HepG2 (cell line): ENCODE results near the gene MED25. TPM values are rescaled to one million over a fixed set of nuclear protein-coding genes. Genes with fewer than 3 reads are reported as not detected.
A peak's percentile ranks its signal among the peaks of the same experiment; 100 is the strongest.

Source experiments
- ATAC-seq: fragments of 200-7000 bp; cut with Tn5 transposase; 3 replicates; pipeline ENCODE4 v1.9.1; 2020; ENCODE audit warnings: mild to moderate bottlenecking, moderate library complexity
- BruUV-seq: library from RNA; stranded (reverse); fragments of 400-500 nt; replicated peaks from 2 replicates; lab custom pipeline; 2021; lab: Mats Ljungman, UMichigan
- CTCF ChIA-PET: fragments of 300-600 bp; formaldehyde crosslinking; extraction: SDS; loops from one replicate; lab custom pipeline; 2021; ENCODE audit warnings: low total read pairs, inconsistent platforms, low intra/inter-chr PET ratio; lab: Yijun Ruan, JAX
- POLR2A ChIA-PET: fragments of 350-600 bp; sonication (Branson Sonifier 250); formaldehyde crosslinking; loops from one replicate; lab custom pipeline; 2020; ENCODE audit warnings: antibody characterized with exemption, inconsistent platforms; lab: Yijun Ruan, JAX
- DNase-seq: peaks from one replicate; pipeline ENCODE4 v3.0.0-alpha.2; 2015; ENCODE audit warnings: low spot score
- FAIRE-seq: peaks from 3 replicates; lab custom pipeline; 2011; peaks lifted over from hg19 to GRCh38; lab: Jason Lieb, UNC
- H2AFZ ChIP-seq: one replicate; pipeline ENCODE4 v1.6.1; 2011; ENCODE audit warnings: low read length, inconsistent platforms
- H3K27ac ChIP-seq: fragments of 300-600 bp; 3 replicates; pipeline ENCODE4 v1.8.0; 2011; ENCODE audit warnings: mixed run types, mild to moderate bottlenecking, mixed read lengths, low read length, inconsistent platforms; ENCODE audit not compliant: insufficient read depth; ENCODE audit errors: extremely low read length
- H3K27me3 ChIP-seq, 2 experiments: fragments of 200-600 bp in 1 of 2; 2 replicates in 1 of 2; 3 replicates in 1 of 2; pipeline versions ENCODE4 v1.6.0 to v1.8.0; 2011; ENCODE audit warnings: low read length in 2 of 2, mild to moderate bottlenecking in 2 of 2, moderate library complexity in 2 of 2, inconsistent platforms in 1 of 2; ENCODE audit not compliant: insufficient read depth in 2 of 2, control insufficient read depth in 1 of 2
- H3K36me3 ChIP-seq, 2 experiments: fragments of 200-600 bp in 1 of 2; replicated peaks in 1 of 2; 2 replicates in 1 of 2; 3 replicates in 1 of 2; pipeline versions ENCODE4 v1.5.1 to v1.8.0; 2011; ENCODE audit warnings: low read length in 2 of 2, inconsistent platforms in 1 of 2; ENCODE audit not compliant: insufficient read depth in 2 of 2, control insufficient read depth in 1 of 2
- H3K4me1 ChIP-seq: 2 replicates; pipeline ENCODE4 v1.5.1; 2012; ENCODE audit warnings: low read length, inconsistent platforms; ENCODE audit not compliant: insufficient read depth
- H3K4me2 ChIP-seq: 2 replicates; pipeline ENCODE4 v1.6.0; 2011; ENCODE audit warnings: low read depth, low read length, inconsistent platforms
- H3K4me3 ChIP-seq, 3 experiments: fragments of 200-600 bp in 1 of 3; sonication (generic), shearing (Covaris generic) in 1 of 3; replicated peaks in 1 of 3; 2 replicates each; pipeline ENCODE4 v1.5.1; 2011 to 2016; ENCODE audit warnings: low read length in 3 of 3, inconsistent platforms in 2 of 3, low read depth in 2 of 3, mild to moderate bottlenecking in 2 of 3, control low read depth in 1 of 3, mixed read lengths in 1 of 3; ENCODE audit not compliant: insufficient read depth in 1 of 3
- H3K79me2 ChIP-seq: one replicate; pipeline ENCODE4 v1.6.1; 2011; ENCODE audit warnings: low read length, inconsistent platforms; ENCODE audit not compliant: insufficient read depth
- H3K9ac ChIP-seq: 2 replicates; pipeline ENCODE4 v1.6.0; 2011; ENCODE audit warnings: mild to moderate bottlenecking, low read depth, low read length, inconsistent platforms; ENCODE audit not compliant: insufficient read depth
- H3K9me3 ChIP-seq: 2 replicates; pipeline ENCODE4 v1.5.1; 2012; ENCODE audit warnings: mild to moderate bottlenecking, low read length
- H4K20me1 ChIP-seq: 2 replicates; pipeline ENCODE4 v1.6.0; 2011; ENCODE audit warnings: inconsistent platforms, mild to moderate bottlenecking, low read length, moderate library complexity; ENCODE audit not compliant: insufficient read depth
- AGO1 ChIP-seq: fragments of 200-400 bp; formaldehyde crosslinking; IDR thresholded peaks from 2 replicates; pipeline ENCODE4 v1.6.1; 2017; ENCODE audit warnings: mild to moderate bottlenecking, low read depth, low read length, moderate library complexity; ENCODE audit not compliant: poor library complexity, severe bottlenecking
- BORCS8-MEF2B ChIP-seq: sonication (generic); formaldehyde crosslinking; IDR thresholded peaks from 2 replicates; pipeline ENCODE4 v1.8.0; 2022; ENCODE audit warnings: mild to moderate bottlenecking, missing genetic modification reagents
- CBFB ChIP-seq: sonication (generic); formaldehyde crosslinking; IDR thresholded peaks from 2 replicates; pipeline ENCODE4 v1.4.0; 2020; ENCODE audit warnings: missing genetic modification reagents
- EEA1 ChIP-seq: sonication (generic); formaldehyde crosslinking; IDR thresholded peaks from 2 replicates; pipeline ENCODE4 v1.5.1; 2020; ENCODE audit warnings: mild to moderate bottlenecking, missing genetic modification reagents, borderline replicate concordance
- EED ChIP-seq: sonication (generic); formaldehyde crosslinking; IDR thresholded peaks from 2 replicates; pipeline ENCODE4 v1.5.0; 2020; ENCODE audit warnings: mild to moderate bottlenecking, missing genetic modification reagents
- EP300 ChIP-seq, 3 experiments: sonication (generic) in 1 of 3; formaldehyde crosslinking in 1 of 3; IDR thresholded peaks; 2 replicates each; pipeline versions ENCODE4 v1.5.1 to v1.6.1; 2011 to 2020; ENCODE audit warnings: low read depth in 2 of 3, low read length in 2 of 3, borderline replicate concordance in 1 of 3, improper control_type of control experiment in 1 of 3, mild to moderate bottlenecking in 1 of 3, missing genetic modification reagents in 1 of 3, moderate library complexity in 1 of 3
- HDAC2 ChIP-seq: sonication (generic); formaldehyde crosslinking; IDR thresholded peaks from 2 replicates; pipeline ENCODE4 v1.4.0; 2020; ENCODE audit warnings: missing genetic modification reagents
- HIVEP1 ChIP-seq: sonication (generic); formaldehyde crosslinking; IDR thresholded peaks from 2 replicates; pipeline ENCODE4 v1.4.0; 2020; ENCODE audit warnings: mild to moderate bottlenecking, missing genetic modification reagents
- MED1 ChIP-seq: sonication (generic); formaldehyde crosslinking; IDR thresholded peaks from 2 replicates; pipeline ENCODE4 v1.4.0; 2020; ENCODE audit warnings: missing genetic modification reagents
- MYC ChIP-seq: sonication (generic); formaldehyde crosslinking; IDR thresholded peaks from 2 replicates; pipeline ENCODE4 v1.9.0; 2021; ENCODE audit warnings: missing genetic modification reagents, borderline replicate concordance
- PLRG1 ChIP-seq: fragments of 450-650 bp; conservative IDR thresholded peaks from 2 replicates; pipeline ENCODE4 v1.6.1; 2016
- SAP130 ChIP-seq: IDR thresholded peaks from 2 replicates; pipeline ENCODE4 v1.6.1; 2016; ENCODE audit warnings: low read depth
- ZBTB38 ChIP-seq: sonication (generic); formaldehyde crosslinking; IDR thresholded peaks from 2 replicates; pipeline ENCODE4 v1.5.1; 2020; ENCODE audit warnings: mild to moderate bottlenecking, missing genetic modification reagents
- WGBS: methylation state at CpG from one replicate; pipeline ENCODE4 v1.1.6; 2017; ENCODE audit warnings: low lambda C conversion rate; 5-methylcytosine and 5-hydroxymethylcytosine counted together
- in situ Hi-C: cut with HindIII; loops from 2 replicates; pipeline ENCODE4 v1.10.0; 2017; ENCODE audit warnings: low pct_unique_long_range_greater_than_20kb; ENCODE audit not compliant: extremely low pct_ligation_motif_present
- intact Hi-C: fragments of 100-400 bp; cut with micrococcal nuclease; formaldehyde crosslinking; loops from one replicate; pipeline ENCODE4 v1.10.0; 2022; ENCODE audit not compliant: unreplicated experiment
- polyA plus RNA-seq, 8 experiments: library from polyadenylated mRNA; depleted of rRNA in 3 of 8; stranded (reverse) in 7 of 8; unstranded in 1 of 8; fragments of >200 nt; fragmentation: Illumina TruSeq in 4 of 8; extraction: Trizol in 4 of 8; gene quantifications; 2 replicates each; pipeline versions ENCODE4 v1.2.1 to v1.2.3, GENCODE V29; 2011 to 2016; ENCODE audit warnings: low read depth in 4 of 8, missing spikeins in 1 of 8, mixed read lengths in 1 of 8; ENCODE audit not compliant: insufficient read depth in 1 of 8
- total RNA-seq, 5 experiments: library from RNA; depleted of rRNA; stranded (reverse); fragments of >200 nt; fragmentation: Illumina TruSeq; extraction: Trizol; gene quantifications; 2 replicates each; pipeline ENCODE4 v1.2.3, GENCODE V29; 2016; ENCODE audit warnings: low read depth in 1 of 5
- TF ChIP-seq, protein P1 (sequence below): IDR thresholded peaks from 2 replicates; pipeline ENCODE4 v1.6.1; 2012; ENCODE audit warnings: inconsistent platforms
- TF ChIP-seq, protein P2 (sequence below): sonication (generic); formaldehyde crosslinking; IDR thresholded peaks from 2 replicates; pipeline ENCODE4 v1.4.0; 2020; ENCODE audit warnings: missing genetic modification reagents
- TF ChIP-seq, protein P3 (sequence below): sonication (generic); formaldehyde crosslinking; IDR thresholded peaks from 2 replicates; pipeline ENCODE4 v1.4.0; 2020; ENCODE audit warnings: missing genetic modification reagents
- TF ChIP-seq, protein P4 (sequence below): IDR thresholded peaks from 2 replicates; pipeline ENCODE4 v1.6.1; 2016; ENCODE audit warnings: mild to moderate bottlenecking, missing biosample characterization, missing genetic modification reagents
- TF ChIP-seq, protein P5 (sequence below): sonication (generic); formaldehyde crosslinking; conservative IDR thresholded peaks from 2 replicates; pipeline ENCODE4 v1.8.0; 2022; ENCODE audit warnings: missing genetic modification reagents

Gene MED25
- total and polyA plus RNA-seq, 2 of the 13 experiments (the other 11 are each of a cell fraction or from before 2014, with no cell fraction given) = 11.1 to 15.1 TPM

DNA sequence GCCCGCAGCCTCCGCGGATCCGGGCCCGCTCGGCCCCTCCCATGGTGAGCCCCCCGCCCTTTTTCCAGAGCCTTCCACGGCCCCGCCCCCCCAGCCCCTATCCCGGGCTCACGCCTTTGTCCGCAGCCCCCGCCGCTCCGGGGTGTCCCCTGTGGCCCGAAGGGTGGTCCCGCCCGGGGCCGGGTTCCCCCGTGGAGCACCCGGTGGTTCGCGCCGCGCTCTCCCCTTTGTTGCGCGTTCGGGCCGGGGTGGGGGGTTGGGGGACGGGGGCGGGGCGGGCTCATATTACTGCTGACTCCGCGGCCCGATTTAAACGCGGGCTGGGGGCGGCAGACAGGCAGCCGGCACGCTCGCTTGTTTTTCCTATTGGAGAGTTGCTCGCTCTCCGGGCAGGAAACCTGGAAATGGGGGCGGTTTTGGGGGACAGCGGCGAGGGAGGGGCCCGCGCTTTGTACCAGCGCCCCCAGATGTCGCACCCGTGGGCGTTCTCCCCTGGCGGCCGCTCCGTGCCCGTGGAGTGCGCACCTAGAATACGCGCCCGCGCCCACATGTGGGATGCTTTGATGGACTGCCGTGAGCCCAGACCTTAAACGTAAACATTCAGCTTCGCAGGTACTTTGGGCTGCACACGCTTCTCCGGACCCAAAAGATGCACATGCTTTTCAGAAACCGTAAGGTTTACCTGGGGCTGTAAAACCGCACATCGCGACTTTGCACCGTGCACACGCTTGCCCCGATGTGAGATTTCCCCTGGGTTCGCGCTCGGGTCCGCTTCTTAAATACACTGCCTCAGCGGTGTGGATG is 33.6 kb downstream of the MED25 start:
- ATAC-seq (no peak), DNase-seq (no peak), FAIRE-seq (no peak)
- H3K27ac ChIP-seq = peak overlapping the region; percentile 100
- H3K36me3 ChIP-seq = peaks cover 21 to 26% of the 10 kb centered on the region in 2 experiments; a peak in 4 of 5 replicates
- no peak overlapping the region for H2AFZ ChIP-seq
- in situ Hi-C loops = no loop called here
- peak overlapping the region; percentile 96 for H3K9ac ChIP-seq
- intact Hi-C loops = no loop called here
- H3K4me1 ChIP-seq = peaks cover 30% of the 10 kb centered on the region
- H3K4me3 ChIP-seq = peak overlapping the region; percentile 89 to 93 (median 90)
- peak overlapping the region; percentile 89 for H3K4me2 ChIP-seq
- no peaks in the 10 kb centered on the region; a peak in 1 of 5 replicates for H3K27me3 ChIP-seq
- H3K79me2 ChIP-seq = peaks cover 24% of the 10 kb centered on the region
- ChIA-PET CTCF (no interaction called here), POLR2A (interaction anchor here (0.6 to 3.1 kb wide), 8 partner anchors 13 to 166 kb away, joined by 3 to 29 read pairs (median 12); partner anchors contain the start of genes AKT1S1, ATF5, NUP62 and PNKP)
- WGBS = 6% methylated on average over 8 of the region's 78 CpGs
- no peaks in the 10 kb centered on the region for H3K9me3 ChIP-seq
- H4K20me1 ChIP-seq = peaks cover 23% of the 10 kb centered on the region
- no TSS peak for BruUV-seq
- TF ChIP-seq, protein P1, sequence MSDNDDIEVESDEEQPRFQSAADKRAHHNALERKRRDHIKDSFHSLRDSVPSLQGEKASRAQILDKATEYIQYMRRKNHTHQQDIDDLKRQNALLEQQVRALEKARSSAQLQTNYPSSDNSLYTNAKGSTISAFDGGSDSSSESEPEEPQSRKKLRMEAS = peak; percentile 40
- TF ChIP-seq ZBTB38 (CRISPR knock-in tag) = 0 out of 2 replicates have a peak, but pooled peaks have one; percentile 35
- TF ChIP-seq CBFB (CRISPR knock-in tag) = no peak
- TF ChIP-seq PLRG1 = no peak
- TF ChIP-seq HDAC2 (CRISPR knock-in tag) = 0 out of 2 replicates have a peak, but pooled peaks have one; percentile 13
- TF ChIP-seq, protein P2, sequence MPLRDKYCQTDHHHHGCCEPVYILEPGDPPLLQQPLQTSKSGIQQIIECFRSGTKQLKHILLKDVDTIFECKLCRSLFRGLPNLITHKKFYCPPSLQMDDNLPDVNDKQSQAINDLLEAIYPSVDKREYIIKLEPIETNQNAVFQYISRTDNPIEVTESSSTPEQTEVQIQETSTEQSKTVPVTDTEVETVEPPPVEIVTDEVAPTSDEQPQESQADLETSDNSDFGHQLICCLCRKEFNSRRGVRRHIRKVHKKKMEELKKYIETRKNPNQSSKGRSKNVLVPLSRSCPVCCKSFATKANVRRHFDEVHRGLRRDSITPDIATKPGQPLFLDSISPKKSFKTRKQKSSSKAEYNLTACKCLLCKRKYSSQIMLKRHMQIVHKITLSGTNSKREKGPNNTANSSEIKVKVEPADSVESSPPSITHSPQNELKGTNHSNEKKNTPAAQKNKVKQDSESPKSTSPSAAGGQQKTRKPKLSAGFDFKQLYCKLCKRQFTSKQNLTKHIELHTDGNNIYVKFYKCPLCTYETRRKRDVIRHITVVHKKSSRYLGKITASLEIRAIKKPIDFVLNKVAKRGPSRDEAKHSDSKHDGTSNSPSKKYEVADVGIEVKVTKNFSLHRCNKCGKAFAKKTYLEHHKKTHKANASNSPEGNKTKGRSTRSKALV (CRISPR knock-in tag) = 0 out of 2 replicates have a peak, but pooled peaks have one; percentile 18
- peak; percentile 41; the same call in 1 of the 2 replicates for TF ChIP-seq SAP130
- TF ChIP-seq BORCS8-MEF2B (CRISPR knock-in tag) = peak; percentile 44; the same call in 1 of the 2 replicates
- no peak for TF ChIP-seq EEA1
- TF ChIP-seq AGO1 = peak; percentile 67
- peak; percentile 2; the same call in 1 of the 2 replicates for TF ChIP-seq MYC
- TF ChIP-seq, protein P3, sequence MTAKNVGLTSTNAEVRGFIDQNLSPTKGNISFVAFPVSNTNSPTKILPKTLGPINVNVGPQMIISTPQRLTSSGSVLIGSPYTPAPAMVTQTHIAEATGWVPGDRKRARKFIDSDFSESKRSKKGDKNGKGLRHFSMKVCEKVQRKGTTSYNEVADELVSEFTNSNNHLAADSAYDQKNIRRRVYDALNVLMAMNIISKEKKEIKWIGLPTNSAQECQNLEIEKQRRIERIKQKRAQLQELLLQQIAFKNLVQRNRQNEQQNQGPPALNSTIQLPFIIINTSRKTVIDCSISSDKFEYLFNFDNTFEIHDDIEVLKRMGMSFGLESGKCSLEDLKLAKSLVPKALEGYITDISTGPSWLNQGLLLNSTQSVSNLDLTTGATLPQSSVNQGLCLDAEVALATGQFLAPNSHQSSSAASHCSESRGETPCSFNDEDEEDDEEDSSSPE = no peak
- 0 out of 2 replicates have a peak, but pooled peaks have one; percentile 18 for TF ChIP-seq HIVEP1
- no peak for TF ChIP-seq EED
- TF ChIP-seq MED1 (CRISPR knock-in tag) = no peak
- TF ChIP-seq, protein P4, sequence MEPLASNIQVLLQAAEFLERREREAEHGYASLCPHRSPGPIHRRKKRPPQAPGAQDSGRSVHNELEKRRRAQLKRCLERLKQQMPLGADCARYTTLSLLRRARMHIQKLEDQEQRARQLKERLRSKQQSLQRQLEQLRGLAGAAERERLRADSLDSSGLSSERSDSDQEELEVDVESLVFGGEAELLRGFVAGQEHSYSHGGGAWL (CRISPR knock-in tag) = peak; percentile 44; the same call in 1 of the 2 replicates
- TF ChIP-seq EP300 (IDR thresholded peaks at IDR 0.05; ENCODE audit: low read depth in 2 of 2, low read length in 2 of 2) = no peak
- TF ChIP-seq EP300 (CRISPR knock-in tag; IDR thresholded peaks at IDR 0.05; ENCODE audit: borderline replicate concordance) = no peak
- TF ChIP-seq, protein P5, sequence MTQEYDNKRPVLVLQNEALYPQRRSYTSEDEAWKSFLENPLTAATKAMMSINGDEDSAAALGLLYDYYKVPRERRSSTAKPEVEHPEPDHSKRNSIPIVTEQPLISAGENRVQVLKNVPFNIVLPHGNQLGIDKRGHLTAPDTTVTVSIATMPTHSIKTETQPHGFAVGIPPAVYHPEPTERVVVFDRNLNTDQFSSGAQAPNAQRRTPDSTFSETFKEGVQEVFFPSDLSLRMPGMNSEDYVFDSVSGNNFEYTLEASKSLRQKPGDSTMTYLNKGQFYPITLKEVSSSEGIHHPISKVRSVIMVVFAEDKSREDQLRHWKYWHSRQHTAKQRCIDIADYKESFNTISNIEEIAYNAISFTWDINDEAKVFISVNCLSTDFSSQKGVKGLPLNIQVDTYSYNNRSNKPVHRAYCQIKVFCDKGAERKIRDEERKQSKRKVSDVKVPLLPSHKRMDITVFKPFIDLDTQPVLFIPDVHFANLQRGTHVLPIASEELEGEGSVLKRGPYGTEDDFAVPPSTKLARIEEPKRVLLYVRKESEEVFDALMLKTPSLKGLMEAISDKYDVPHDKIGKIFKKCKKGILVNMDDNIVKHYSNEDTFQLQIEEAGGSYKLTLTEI (CRISPR knock-in tag) = no peak
